HL-60 (cell line): ENCODE measurements around the gene OAS1.

Source experiments
- DNase-seq, 2 experiments: peaks; one replicate each; pipeline ENCODE4 v3.0.0-alpha.2; 2010 to 2020; ENCODE audit warnings: low read depth in 1 of 2, low spot score in 1 of 2
- H3K27ac ChIP-seq: fragments of 250-450 bp; sonication (Bioruptor Pico); replicated peaks from 2 replicates; pipeline ENCODE4 v1.5.1; 2020; ENCODE audit warnings: mild to moderate bottlenecking, moderate library complexity
- H3K27me3 ChIP-seq: fragments of 250-450 bp; sonication (Bioruptor Pico); 2 replicates; pipeline ENCODE4 v1.5.1; 2021; ENCODE audit warnings: mild to moderate bottlenecking, moderate library complexity; ENCODE audit not compliant: insufficient read depth, poor library complexity, severe bottlenecking
- H3K4me3 ChIP-seq: replicated peaks from 2 replicates; pipeline ENCODE4 v1.5.1; 2011; ENCODE audit warnings: mild to moderate bottlenecking, control low read depth, low read length; ENCODE audit not compliant: insufficient read depth
- GABPA ChIP-seq: IDR thresholded peaks from 2 replicates; pipeline ENCODE4 v1.6.1; 2012; ENCODE audit warnings: low read depth
- POLR2AphosphoS5 ChIP-seq: IDR thresholded peaks from 2 replicates; pipeline ENCODE4 v1.6.1; 2012; ENCODE audit warnings: low read depth
- SPI1 ChIP-seq: IDR thresholded peaks from 2 replicates; pipeline ENCODE4 v1.6.1; 2012; ENCODE audit warnings: low read depth, mild to moderate bottlenecking, borderline replicate concordance
- TF ChIP-seq, protein P1 (sequence below): IDR thresholded peaks from one replicate; pipeline ENCODE4 v1.5.1; 2011; ENCODE audit warnings: low read length, control low read depth, inconsistent platforms; ENCODE audit not compliant: insufficient read depth
- TF ChIP-seq, protein P2 (sequence below): IDR thresholded peaks from 2 replicates; pipeline ENCODE4 v1.6.1; 2012; ENCODE audit warnings: low read depth; ENCODE audit not compliant: insufficient replicate concordance

OAS1 gene

DNA sequence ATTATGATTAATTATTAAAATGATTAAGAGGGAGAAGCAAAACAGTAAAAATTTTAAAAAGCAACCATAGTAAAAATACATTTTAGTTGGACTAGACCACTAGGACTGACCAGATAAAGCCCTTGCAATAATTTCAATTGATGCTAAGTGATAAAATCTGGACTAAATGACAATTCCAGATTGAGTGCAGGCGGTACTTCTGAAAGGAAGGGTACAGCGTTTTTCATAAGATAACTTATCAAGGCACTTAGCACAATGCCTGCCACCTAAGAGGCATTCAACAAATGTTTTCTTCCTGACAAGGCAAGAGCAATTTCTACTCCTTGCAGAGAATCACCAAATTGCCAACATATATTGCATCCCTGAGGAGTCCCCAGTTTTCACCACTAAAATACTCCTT is 37.7 kb upstream of the OAS1 start:
- H3K27me3 ChIP-seq, result no peaks in the 10 kb centered on the region
- DNase-seq, result no peak
- no peak overlapping the region for H3K27ac ChIP-seq
- no peak overlapping the region for H3K4me3 ChIP-seq
- TF ChIP-seq, protein P1, sequence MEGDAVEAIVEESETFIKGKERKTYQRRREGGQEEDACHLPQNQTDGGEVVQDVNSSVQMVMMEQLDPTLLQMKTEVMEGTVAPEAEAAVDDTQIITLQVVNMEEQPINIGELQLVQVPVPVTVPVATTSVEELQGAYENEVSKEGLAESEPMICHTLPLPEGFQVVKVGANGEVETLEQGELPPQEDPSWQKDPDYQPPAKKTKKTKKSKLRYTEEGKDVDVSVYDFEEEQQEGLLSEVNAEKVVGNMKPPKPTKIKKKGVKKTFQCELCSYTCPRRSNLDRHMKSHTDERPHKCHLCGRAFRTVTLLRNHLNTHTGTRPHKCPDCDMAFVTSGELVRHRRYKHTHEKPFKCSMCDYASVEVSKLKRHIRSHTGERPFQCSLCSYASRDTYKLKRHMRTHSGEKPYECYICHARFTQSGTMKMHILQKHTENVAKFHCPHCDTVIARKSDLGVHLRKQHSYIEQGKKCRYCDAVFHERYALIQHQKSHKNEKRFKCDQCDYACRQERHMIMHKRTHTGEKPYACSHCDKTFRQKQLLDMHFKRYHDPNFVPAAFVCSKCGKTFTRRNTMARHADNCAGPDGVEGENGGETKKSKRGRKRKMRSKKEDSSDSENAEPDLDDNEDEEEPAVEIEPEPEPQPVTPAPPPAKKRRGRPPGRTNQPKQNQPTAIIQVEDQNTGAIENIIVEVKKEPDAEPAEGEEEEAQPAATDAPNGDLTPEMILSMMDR, result no peak
- TF ChIP-seq POLR2AphosphoS5, result no peak
- TF ChIP-seq, protein P2, sequence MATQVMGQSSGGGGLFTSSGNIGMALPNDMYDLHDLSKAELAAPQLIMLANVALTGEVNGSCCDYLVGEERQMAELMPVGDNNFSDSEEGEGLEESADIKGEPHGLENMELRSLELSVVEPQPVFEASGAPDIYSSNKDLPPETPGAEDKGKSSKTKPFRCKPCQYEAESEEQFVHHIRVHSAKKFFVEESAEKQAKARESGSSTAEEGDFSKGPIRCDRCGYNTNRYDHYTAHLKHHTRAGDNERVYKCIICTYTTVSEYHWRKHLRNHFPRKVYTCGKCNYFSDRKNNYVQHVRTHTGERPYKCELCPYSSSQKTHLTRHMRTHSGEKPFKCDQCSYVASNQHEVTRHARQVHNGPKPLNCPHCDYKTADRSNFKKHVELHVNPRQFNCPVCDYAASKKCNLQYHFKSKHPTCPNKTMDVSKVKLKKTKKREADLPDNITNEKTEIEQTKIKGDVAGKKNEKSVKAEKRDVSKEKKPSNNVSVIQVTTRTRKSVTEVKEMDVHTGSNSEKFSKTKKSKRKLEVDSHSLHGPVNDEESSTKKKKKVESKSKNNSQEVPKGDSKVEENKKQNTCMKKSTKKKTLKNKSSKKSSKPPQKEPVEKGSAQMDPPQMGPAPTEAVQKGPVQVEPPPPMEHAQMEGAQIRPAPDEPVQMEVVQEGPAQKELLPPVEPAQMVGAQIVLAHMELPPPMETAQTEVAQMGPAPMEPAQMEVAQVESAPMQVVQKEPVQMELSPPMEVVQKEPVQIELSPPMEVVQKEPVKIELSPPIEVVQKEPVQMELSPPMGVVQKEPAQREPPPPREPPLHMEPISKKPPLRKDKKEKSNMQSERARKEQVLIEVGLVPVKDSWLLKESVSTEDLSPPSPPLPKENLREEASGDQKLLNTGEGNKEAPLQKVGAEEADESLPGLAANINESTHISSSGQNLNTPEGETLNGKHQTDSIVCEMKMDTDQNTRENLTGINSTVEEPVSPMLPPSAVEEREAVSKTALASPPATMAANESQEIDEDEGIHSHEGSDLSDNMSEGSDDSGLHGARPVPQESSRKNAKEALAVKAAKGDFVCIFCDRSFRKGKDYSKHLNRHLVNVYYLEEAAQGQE, result no peak
- no peak for TF ChIP-seq GABPA

DNA sequence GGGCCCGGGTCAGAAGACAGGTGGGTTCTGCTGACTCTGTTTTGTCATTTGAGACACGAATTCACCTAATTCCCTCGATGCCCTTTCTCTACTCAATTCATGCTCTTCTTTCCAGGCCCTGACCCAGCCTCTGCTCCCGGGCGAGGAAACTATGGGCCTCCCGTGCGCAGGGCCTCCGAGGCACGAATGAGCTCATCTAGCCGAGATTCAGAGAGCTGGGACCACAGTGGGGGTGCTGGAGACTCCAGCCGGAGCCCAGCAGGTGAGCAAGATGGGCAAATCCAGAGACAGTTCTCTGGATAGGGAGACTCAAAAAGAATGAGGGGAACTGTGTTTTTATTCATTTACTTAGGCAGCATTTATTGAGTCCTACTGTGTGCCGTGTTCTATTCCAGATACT is 37.0 kb upstream of the OAS1 start:
- H3K27ac ChIP-seq, result no peak overlapping the region
- no peak overlapping the region for H3K4me3 ChIP-seq
- DNase-seq, result no peak
- no peak for TF ChIP-seq GABPA
- TF ChIP-seq SPI1, result no peak
- TF ChIP-seq, protein P1, result no peak
- TF ChIP-seq POLR2AphosphoS5, result no peak
- TF ChIP-seq, protein P2, result no peak
- no peaks in the 10 kb centered on the region for H3K27me3 ChIP-seq

DNA sequence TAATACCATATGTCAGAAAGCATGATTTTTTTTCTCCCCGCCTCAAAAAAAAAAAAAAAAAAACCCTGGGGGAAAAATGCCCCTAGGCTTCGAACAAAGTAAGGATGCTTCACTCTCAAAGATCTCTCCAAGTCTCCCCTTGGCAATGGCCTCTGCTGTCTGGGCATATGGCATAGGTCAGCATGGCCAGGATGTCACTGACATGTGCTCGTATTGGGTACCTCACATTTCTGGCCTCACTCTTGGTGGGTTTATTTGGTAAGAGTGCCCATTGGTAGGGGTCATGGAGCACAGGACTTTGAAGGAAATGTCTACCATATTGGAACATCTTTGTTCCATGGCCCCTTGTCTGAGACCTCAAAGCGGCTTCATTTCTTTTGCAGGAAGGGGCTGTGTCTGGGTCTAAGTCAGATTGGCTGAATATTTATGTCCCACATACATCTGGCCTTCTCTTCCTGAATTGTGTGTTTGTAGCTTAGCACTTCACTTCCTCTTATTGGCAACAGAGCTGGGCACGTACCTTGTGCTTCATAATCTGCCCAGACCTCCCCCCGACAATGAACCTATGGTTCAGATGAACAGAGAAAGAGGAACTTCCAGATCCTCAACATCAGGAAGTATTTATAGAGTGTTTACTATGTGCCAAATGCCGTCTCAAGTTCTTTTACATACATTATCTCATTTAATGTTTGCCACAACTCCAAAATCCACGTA is 36.3 kb upstream of the OAS1 start:
- Histone ChIP-seq H3K4me3 (no peak overlapping the region), H3K27me3 (no peaks in the 10 kb centered on the region), H3K27ac (no peak overlapping the region)
- TF ChIP-seq, protein P1, result no peak
- TF ChIP-seq, protein P2, result no peak
- TF ChIP-seq GABPA (no peak), SPI1 (peak; percentile 98)
- DNase-seq, result peak; percentile 5 to 85
